NOMO-1 (cell line): ENCODE results near the gene MATN1.

ENCODE experiments used
- DNase-seq, 2 experiments: peaks; one replicate each; lab custom pipeline; 2025; ENCODE audit not compliant: unreplicated experiment in 2 of 2; lab: John Stamatoyannopoulos, UW

Gene MATN1

GRCh38 chr1:30758121-30758688, 34.8 kb upstream of the MATN1 start:
- DNase-seq = no peak

- peak; percentile 61 to 68 for DNase-seq
Observed at GRCh38 chr1:30757352-30758120, 34.2 kb upstream of the MATN1 start, which contains the start of gene LAPTM5. TSS of gene LAPTM5 (minus strand) at chr1:30757774. CDS start at chr1:30757745, 29 bp downstream.

GRCh38 chr1:30756545-30757351, 33.4 kb upstream of the MATN1 start:
- peak; percentile 99 to 100 for DNase-seq

GRCh38 chr1:30756206-30756544, 32.8 kb upstream of the MATN1 start:
- peak in 1 of 2 experiments; percentile 15 for DNase-seq

GRCh38 chr1:30755746-30756145, 32.4 kb upstream of the MATN1 start:
- DNase-seq = no peak

- no peak for DNase-seq
Observed at GRCh38 chr1:30755334-30755733, 31.9 kb upstream of the MATN1 start.

- DNase-seq = peak; percentile 18 to 26
Observed at GRCh38 chr1:30754684-30755171, 31.3 kb upstream of the MATN1 start.

GRCh38 chr1:30753660-30754123, 30.3 kb upstream of the MATN1 start:
- DNase-seq = peak; percentile 77 to 84

- no peak for DNase-seq
Observed at GRCh38 chr1:30753118-30753517, 29.7 kb upstream of the MATN1 start.

- no peak for DNase-seq
Observed at GRCh38 chr1:30752651-30752908, 29.2 kb upstream of the MATN1 start.

GRCh38 chr1:30751830-30752650, 28.7 kb upstream of the MATN1 start:
- DNase-seq = no peak

- no peak for DNase-seq
Observed at GRCh38 chr1:30750731-30751291, 27.4 kb upstream of the MATN1 start.

GRCh38 chr1:30749691-30750583, 26.6 kb upstream of the MATN1 start:
- DNase-seq = peak; percentile 21 to 24

- peak in 1 of 2 experiments; percentile 23 for DNase-seq
Observed at GRCh38 chr1:30748699-30749401, 25.5 kb upstream of the MATN1 start.

GRCh38 chr1:30748098-30748698, 24.8 kb upstream of the MATN1 start:
- DNase-seq = peak; percentile 76 to 82

GRCh38 chr1:30747033-30748008, 23.9 kb upstream of the MATN1 start:
- peak; percentile 47 for DNase-seq
